CD4-positive, alpha-beta T cell treated with Interleukin-15 for 1 hour (primary cell): ENCODE data around the gene CENPH.
"Not testable (repeated sequence)": the region's sequence is repeated elsewhere in the genome, so short reads cannot be mapped to it uniquely, and the experiment has no call there.

ENCODE experiments used
- DNase-seq: peaks from one replicate; pipeline ENCODE4 v3.0.0-alpha.2; 2020

CENPH gene, protein sequence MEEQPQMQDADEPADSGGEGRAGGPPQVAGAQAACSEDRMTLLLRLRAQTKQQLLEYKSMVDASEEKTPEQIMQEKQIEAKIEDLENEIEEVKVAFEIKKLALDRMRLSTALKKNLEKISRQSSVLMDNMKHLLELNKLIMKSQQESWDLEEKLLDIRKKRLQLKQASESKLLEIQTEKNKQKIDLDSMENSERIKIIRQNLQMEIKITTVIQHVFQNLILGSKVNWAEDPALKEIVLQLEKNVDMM

DNA sequence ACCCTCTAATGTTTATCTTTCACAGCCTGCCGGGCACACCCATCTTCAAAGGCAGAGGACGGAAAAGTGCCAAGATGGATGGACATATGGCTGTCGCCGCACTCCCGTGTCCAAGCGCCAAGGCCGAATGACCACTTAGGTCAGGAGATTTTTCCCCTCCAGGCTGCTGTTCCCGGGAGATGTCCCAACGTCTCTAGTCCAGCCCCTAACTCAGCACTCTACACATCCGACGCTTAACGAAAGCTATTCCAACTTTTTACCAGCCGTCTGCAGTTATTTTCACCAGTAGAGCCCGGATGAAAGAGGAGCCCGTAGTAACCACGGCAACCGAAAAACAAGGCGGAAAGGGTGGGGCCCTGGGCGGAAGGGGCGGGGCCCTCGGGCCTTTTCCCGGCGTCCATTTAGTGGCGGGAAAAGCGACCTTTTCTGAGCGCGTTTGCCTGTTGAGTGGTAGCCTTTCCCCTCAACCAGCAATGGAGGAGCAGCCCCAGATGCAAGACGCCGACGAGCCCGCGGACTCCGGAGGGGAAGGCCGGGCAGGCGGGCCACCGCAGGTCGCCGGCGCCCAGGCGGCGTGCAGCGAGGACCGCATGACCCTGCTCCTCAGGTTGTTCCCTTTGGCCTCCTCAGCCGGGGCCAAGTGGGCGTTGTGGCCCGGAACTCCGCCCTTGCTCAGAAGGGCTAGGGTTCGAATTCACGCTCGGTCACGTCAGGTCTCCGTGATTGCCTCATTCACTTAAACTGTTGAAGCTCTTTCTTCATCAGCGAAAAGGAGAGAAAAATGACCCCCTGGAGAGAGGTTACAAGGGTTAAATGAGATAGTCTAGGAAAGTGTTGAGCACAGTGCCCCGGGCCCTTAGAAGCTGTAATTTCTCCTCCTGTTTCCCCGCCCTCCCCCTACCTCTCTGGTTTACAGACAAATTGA, at the start of gene CENPH:
CENPH (plus strand) TSS at position 422 of the 925 bp plus-strand sequence; CDS start at position 474, 52 bp downstream.
- peak; percentile 90 for DNase-seq

GRCh38 chr5:69140239-69140638, 49.1 kb upstream of the CENPH start:
- not testable (repeated sequence) for DNase-seq

DNA sequence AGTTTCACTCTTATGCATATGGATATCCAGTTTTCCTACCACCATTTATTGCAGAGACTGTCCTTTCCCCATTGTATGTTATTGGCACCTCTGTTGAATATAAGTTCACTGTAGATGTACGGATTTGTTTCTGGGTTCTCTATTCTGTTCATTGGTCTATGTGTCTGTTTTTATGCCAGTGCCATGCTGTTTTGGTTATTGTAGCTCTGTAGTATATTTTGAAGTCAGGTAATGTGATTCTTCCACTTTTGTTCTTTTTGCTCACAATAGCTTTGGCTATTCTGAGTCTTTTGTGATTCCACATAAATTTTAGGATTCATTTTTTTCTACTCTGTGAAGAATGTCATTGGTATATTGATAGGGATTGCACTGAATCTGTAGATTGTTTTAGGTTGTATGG, 48.6 kb upstream of the CENPH start:
- no peak for DNase-seq

DNA sequence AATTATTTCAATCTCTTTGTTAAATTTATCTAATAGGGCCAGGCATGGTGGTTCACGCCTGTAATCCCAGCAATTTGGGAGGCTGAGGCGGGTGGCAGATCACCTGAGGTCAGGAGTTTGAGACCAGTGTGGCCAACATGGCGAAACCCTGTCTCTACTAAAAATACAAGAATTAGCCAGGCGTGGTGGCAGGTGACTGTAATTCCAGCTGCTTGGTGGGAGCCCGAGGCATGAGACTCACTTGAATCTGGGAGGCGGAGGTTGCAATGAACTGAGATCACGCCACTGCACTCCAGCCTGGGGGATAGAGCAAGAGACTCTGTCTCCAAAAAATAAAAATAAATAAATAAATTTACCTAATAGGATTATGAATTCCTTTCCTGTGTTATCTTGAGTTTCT, 40.8 kb upstream of the CENPH start:
- not testable (repeated sequence) for DNase-seq

DNA sequence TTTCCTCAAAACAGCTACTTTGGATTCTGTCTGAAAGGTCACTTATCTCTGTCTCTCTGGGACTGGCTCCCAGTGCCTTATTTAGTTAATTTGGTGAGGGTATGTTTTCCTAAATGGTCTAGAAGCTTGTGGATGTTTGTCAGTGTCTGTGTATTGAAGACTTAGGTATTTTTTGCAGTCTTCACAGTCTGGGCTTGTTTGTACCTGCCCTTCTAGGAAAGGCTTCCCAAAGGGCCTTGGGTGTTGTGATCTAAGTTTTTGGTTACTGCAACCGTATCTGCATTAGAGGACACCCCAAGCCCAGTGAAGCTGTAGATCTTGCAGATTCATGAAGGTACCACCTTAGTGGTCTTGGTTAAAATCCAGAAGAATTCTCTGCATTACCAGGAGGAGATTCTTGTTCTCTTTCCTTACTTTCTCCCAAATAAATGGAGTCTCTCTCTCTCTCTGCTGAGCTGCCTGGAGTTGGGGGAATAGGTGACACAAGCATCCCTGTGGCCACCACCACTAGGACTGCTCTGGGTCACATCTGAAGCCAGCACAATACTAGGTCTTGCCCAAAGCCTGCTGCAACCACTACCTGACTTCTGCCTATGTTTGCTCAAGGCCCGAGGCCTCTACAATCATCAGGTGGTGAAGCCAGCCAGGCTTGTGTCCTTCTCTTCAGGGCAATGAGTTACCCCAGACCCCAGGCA, 40.3 kb upstream of the CENPH start:
- DNase-seq: no peak

DNA sequence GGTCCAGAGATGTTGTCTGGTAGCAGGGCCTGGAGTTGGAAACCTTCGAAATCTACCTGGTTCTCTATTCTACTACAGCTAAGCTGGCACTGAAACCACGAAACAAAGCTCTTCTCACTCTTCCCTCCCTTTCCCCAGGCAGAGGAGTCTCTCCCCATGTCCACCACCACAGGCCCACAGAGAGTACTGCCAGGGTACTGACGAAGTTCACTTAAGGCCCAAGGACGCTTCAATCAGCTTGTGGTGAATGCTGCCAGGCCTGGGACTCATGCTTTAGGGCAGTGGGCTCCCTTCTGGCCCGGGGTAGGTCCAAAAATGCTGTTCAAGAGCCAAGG, 39.7 kb upstream of the CENPH start:
- DNase-seq: no peak

GRCh38 chr5:69152731-69153130, 36.7 kb upstream of the CENPH start:
- no peak for DNase-seq

GRCh38 chr5:69156456-69156855, 32.9 kb upstream of the CENPH start:
- DNase-seq: no peak

DNA sequence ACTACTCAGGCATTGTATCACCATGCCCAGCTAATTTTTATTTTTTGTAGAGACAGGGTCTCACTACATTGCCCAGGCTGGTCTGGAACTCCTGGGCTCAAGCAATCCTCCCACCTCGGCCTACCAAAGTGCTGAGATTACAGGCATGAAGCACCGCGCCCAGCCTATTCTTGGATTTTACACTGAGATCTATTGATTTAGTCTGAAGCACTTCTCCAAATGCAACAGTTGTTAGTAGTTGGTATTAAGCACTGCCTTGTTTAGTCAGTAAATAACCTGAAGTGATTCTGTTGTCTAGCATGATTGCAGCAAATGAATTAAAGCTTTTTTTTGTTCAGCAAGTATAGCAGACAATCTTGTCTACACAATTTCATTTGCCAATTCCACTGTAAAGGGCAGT, 31.3 kb upstream of the CENPH start:
- no peak for DNase-seq

- no peak for DNase-seq
These were observed 28.7 kb upstream of the CENPH start for GRCh38 chr5:69160651-69161050.

GRCh38 chr5:69166686-69167492, 22.5 kb upstream of the CENPH start, which contains the start of gene CCNB1:
TSS of gene CCNB1 (plus strand) at chr5:69167150. CDS start at chr5:69167263, 113 bp downstream.
- DNase-seq: peak; percentile 97

- DNase-seq: no peak
These were observed 21.9 kb upstream of the CENPH start for GRCh38 chr5:69167493-69167855.

DNA sequence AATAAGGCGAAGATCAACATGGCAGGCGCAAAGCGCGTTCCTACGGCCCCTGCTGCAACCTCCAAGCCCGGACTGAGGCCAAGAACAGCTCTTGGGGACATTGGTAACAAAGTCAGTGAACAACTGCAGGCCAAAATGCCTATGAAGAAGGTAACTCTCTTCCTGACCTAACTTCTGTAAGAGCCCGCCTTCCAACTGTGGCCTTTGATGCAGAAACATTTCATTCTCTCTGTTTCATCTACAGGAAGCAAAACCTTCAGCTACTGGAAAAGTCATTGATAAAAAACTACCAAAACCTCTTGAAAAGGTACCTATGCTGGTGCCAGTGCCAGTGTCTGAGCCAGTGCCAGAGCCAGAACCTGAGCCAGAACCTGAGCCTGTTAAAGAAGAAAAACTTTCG, 21.5 kb upstream of the CENPH start:
- no peak for DNase-seq

GRCh38 chr5:69170495-69170894, 18.9 kb upstream of the CENPH start:
- no peak for DNase-seq

- DNase-seq: no peak
These were observed 18.4 kb upstream of the CENPH start for GRCh38 chr5:69170969-69171368.

GRCh38 chr5:69181659-69182293, 7.6 kb upstream of the CENPH start:
- DNase-seq: not testable (repeated sequence)

- DNase-seq: no peak
These were observed 4.8 kb upstream of the CENPH start for GRCh38 chr5:69184621-69185020.

- DNase-seq: no peak
These were observed 2.0 kb upstream of the CENPH start for GRCh38 chr5:69187342-69187741.

- no peak for DNase-seq
These were observed 597 bp upstream of the CENPH start for GRCh38 chr5:69188811-69189161.

DNA sequence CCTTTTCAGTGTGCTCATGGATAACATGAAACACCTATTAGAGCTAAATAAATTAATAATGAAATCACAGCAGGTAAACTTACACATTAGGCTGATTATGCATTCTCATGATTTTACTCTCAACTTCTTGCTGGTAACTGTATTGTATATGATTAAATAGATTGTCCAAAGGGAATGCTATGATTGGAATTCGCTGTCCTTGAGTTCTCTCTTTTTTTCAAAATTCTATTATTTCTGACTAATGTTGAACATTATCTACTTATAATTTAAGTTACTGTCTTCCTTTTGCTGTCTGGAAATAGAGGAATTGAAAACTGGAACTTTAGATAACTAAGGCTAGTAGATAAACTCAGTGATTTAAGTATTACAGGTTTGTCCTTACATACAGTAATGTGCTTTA, 13.1 kb downstream of the CENPH start:
- DNase-seq: no peak

DNA sequence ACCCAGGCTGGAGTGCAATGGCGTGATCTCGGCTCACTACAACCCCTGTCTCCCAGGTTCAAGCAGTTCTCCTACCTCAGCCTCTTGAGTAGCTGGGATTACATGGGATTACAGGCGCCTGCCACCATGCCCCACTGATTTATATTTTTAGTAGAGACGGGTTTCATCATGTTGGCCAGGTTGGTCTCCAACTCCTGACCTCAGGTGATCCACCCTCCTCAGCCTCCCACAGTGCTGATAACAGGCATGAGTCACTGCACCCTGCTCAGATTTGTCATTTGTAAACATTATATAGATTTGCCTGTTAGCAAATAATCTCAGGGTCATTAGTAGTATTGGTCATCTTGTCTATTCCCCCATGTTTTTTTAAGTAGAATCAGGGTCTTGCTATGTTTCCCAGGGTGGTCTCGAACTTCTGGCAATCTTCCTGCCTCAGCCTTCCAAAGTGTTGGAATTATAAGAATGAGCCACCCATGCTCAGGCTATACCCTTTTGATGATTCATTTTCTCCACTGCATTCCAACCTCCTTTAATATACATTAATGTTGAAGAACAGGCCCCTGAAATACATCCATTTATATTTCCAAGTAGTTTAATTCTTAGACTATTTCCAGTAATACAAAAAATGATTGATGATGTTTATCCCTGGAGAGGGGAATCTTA, 17.3 kb downstream of the CENPH start:
- no peak for DNase-seq

- no peak for DNase-seq
These were observed 20.2 kb downstream of the CENPH start for GRCh38 chr5:69209602-69210001.
